HG02623 (cell line): Measurements from ENCODE around the gene SMAD6.
A peak's percentile ranks its signal among the peaks of the same experiment; 100 is the strongest.
"Not testable (repeated sequence)": the region's sequence is repeated elsewhere in the genome, so short reads cannot be mapped to it uniquely, and the experiment has no call there.

Experiments
- ATAC-seq: cut with Tn5 transposase; IDR thresholded peaks from one replicate; pipeline ENCODE4 v1.9.1; 2021; ENCODE audit warnings: moderate library complexity; ENCODE audit not compliant: unreplicated experiment

SMAD6 gene

DNA sequence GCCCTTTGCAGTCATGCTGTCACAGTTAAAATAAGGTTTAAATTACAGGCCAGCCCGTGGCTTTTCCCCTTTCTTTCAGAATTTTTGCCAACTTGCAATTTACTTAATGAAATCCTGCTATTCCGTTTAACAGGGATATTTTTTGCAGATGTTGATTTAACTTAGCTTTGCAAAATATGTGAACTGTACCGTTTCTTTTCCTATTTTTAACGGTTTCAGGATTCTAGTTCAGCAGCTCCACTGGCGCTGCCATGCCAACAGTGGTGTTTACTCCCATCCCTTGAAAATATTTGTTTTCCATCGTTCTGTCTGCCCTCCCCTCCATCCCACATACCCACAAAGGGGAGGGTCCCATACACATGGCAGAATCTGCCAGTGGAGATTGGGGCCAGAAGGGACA, 54.3 kb downstream of the SMAD6 start:
- ATAC-seq: no peak

DNA sequence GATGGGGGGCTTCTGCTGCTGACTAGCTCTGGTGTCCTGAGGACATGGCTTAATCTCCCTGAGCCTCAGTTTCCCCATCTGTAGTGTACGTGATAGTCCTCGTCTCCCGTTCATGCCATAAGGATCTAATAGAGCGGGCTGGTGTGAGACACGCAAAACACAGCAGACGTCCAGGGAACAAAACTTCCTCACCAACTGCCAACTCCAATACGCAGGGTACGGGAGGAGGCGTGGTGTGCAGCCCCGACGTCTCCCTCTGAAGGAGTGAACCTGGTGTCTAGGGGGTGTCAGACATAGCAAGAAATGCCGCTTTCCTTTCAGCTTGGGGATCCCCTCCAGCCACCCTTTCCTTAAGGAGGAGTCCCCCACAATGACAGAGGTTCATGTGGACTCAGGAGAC, 55.0 kb downstream of the SMAD6 start:
- ATAC-seq: no peak

DNA sequence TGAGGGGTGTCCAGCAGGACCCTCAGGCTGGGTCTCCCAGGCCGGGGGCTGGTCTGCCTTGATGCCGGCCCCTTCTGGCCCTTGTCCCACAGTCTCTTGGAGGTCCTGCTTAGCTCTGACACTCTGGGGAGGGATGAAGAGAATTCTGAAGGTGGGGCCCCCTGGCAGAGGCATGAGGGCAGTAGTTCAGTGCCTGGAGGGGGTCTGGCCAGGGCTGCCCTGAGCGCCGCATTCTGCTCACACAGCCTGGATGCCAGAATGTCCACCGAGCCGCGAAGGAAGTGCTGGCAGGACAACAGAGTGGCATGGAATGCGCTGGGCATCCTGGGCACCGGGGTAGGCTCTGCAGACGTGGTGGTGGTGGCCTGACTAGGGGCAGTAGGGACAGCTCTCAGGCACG, 55.5 kb downstream of the SMAD6 start:
- ATAC-seq: no peak

DNA sequence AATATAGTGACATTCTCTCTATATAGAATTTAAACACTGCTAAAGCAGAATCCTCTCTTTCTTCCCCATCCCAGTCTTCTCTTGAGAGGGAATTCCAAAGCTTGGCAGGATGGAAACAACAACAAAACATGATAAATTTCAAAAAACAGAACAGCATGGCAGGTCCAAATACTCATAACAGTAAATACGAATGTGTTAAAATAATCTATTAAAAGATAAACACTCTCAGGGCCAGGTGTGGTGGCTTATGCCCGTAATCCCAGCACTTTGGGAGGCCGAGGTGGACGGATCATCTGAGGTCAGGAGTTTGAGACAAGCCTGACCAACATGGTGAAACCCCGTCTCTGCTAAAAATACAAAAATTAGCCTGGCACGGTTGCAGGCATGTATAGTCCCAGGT, 56.2 kb downstream of the SMAD6 start:
- not testable (repeated sequence) for ATAC-seq

DNA sequence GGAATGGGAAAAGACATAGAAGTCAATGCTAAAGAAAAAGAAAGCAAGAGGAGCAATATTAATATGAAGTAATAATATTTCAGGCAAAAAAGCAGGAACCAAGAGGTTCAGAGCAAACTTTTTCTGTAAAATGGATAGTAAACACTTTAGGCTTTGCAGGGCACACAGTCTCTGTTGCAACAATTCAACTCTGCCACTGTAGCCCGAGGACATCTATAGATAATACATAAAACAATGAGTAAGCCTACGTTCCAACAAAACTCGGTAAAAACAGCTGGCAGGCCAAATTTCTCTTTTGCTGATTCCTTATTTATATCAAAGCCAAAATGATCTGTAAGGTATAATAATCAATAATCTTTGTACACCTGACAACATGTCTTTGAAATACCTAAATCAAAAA, 56.8 kb downstream of the SMAD6 start:
- no peak for ATAC-seq

DNA sequence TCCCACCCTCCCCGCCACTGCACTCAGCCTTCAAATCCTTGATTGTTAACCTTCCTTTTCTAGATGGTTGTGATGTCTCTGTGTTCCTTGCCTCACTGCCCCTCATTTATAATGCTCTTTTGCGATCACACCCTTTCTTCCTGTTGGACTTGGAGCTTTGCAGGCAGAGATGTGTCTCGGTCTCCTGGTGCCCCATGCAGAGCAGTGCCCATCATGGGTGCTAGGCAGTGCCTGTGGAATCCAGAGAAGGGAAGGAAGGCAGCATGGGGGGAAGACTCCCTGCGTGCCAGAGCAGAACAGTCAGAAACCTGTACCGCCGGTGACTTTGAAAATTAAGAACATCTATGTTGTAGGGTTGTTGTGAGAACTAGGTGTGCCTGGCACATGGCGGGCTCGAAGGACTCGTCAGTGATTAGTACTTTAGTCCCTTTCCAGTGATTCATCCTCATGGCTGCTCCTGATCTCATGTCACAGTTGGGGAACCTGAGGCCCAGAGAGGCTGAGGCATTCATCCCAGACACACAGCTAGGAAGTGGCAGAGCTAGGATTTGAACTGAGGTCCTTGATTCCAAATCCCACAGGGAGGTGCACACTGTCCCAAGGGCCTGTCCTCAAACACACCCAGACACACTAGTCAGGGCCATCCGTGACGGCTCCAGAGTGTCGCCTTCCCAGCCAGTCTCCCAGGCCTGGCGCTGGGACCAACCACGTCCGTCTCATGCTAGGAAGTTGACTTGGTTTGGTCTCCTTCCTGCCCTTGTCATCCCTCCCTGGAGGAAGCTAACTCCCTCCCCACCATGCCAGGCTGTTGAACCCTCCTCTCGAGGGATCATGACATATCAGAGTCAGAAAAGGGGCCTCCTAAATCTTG, 58.3 kb downstream of the SMAD6 start:
- no peak for ATAC-seq

DNA sequence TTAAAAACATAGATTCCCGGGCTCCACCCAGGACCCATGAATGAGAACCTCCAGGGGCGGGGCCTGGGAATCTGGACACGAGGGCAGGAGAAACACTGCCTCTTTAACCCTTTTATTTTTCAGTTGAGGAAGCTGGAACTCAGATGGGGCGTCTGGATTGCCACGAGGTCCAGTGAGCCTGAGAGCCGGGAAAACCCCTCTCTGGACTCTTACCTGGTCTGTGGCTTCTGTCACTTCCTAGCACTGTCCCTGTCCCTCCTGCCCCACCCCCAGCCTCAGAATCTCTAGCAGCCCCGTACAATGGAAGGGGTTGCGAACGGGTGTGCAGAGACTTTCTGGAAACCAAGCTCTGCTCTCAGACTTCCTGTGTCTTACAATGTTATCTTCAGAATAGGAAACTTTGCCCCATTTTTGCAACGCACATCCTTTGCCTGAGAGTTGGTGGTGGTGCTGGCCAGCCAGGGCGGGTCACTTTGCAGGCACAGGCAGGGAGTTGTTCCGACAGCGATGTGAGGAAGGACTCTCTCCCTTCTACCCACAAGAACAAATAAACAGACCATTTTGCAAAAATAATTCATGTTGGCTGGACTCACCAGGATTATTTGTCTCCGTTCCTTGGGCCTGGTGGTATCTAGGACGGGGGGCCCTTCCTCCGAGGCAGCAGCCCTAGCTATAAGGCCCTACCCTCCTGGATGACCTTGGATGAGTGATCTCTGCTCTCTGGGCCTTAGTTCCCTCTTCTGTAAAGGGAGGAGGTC, 59.1 kb downstream of the SMAD6 start:
- no peak for ATAC-seq

DNA sequence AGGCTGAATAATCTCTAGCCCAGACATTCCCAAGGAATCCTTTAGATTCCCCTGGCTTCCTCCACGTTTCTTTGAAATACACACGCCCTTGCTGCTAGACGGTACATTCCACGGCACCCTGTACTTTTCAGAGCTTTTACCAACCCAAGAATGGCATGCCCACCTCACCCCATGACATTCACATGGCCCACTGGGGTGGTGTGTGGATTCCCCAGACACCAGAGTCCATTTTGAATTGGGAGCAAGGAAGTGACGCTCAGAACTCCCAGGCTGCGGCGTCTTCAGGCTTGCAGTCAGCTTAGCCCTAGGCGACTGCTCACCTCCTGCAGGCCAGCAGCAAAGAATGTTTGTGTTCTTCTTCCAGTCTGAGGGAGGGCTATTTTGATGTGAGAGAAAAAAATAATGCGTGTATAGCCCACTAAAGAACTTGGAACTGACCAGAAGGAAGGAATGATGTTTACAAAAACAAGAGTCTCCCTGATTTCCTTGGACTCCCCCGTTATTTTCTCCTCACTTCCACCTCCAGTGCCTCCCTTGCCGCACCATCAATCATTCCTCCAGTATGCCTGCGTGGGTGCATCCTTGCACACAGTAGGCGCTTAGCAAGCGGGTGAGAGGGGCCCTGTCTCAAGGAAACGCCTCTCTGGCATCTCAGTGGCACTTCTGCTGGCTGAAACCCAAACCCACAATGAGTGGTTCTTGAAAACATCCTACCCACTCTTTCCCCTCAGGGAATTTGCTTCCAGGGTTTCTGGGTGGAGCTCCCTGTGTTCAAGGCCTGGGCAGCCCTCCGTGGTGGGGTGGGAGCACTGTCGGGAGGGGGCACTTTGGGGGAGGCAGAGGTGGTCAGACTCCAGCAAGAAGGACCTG, 59.9 kb downstream of the SMAD6 start:
- ATAC-seq: no peak

DNA sequence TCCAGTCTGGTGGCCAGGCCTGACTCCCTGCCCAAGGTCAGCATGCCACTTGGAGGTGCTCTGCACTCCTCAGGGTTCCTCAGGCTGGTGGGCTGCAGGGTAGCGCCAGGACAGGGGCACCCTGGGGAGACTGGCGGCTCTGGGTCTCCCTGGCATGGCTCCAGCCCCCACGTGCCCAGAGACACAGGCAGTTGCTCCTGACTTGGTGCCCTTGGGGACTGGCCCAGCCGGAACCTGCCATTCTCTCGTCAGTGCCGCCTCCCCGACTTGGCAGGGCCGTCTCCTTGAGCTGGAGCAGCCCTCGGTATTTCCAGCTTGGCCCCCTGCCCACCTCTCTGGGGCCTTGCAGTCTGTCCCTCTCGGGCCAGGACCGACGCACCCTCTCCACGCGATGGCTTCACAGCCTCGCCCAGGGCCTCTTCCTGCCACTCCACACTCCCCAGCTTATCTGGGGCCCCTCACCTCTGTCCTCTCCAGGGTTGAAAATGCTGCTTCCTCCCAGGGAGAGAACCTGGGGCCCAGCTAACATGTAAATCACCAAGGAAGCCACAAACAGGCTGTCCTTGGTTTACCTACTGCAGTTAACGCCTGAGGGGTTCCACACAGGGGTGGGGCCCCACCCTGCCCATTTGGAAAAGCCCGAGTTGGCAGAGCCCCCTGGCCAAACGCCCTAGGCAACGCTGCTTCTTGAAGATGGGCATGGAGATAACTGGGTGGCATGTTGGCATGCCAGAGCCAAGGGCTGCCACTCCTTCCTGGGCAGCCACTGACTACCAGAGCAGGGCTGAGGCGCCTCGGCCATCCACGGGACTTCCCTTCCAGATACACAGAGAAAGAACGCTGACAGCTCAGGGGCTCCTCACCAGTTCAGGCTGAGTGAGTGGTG, 61.4 kb downstream of the SMAD6 start:
- no peak for ATAC-seq

DNA sequence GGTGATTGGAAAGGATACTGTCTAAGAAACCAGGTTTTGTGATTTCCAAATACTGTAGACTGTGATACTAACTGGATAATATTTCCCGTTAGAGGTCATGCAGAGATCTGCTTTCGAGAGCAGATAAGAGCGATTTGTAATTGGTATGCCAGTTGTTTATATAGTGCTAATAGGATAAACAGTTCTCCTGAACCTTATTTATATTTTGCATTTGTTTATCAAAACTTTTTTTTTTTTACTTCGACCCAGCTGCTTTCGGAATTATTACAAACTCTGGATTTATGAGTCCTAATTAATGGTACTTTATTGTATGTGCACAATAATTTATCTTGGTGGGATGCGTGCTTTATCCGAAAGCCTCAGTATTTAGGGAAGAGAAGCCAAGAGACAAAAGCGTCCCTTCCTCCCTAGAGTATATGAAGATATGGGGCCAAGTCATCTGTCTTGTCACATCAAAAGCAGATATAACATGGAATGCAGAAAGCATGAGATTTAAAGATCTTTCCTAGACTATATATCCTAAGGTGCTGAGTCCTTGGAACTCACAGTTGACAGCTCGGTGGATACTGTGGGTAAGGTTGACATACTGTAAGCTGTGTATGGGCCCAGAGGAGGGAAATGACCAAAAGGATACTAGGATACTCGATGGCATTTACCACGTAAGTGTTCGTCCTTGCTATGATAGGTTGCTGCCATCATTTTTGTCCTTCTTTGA, 62.2 kb downstream of the SMAD6 start:
- no peak for ATAC-seq

DNA sequence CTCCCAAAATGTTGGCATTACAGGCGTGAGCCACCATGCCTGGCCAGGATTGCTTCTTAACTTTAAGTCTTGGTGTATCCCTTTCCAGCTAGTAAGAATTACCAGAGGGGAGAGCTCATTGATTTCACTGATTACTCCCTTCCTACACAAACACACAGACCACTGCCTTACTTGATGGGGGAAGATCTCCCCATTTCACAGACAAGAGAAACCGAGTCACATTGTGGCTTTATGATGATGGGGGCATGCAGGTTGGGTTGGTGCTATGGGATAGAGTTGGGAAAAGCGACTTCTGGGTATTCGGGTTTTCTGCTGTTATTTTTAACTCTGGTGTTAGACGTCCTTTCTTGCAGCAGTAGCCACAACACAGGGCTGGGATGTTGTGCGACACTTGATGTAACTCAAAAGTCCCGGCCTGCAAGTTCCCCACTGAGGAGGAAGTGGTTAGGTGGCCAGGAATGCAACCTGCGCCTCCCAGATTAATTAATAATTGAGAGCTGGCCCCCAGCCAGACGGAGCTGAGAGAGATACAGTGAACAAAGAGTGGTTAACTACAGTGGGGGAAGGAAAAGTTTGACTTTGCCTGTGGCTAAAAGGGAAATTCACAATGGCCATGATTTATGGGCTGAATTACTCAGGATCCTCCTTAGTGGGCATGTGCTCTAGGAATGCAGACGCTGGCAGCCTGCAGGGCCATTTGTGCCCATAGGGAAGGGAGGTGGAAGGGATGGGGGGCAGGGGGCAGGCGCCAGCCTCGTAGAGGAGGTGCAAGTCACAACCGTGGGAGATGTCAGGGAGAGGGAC, 63.6 kb downstream of the SMAD6 start:
- ATAC-seq: peak; percentile 54

DNA sequence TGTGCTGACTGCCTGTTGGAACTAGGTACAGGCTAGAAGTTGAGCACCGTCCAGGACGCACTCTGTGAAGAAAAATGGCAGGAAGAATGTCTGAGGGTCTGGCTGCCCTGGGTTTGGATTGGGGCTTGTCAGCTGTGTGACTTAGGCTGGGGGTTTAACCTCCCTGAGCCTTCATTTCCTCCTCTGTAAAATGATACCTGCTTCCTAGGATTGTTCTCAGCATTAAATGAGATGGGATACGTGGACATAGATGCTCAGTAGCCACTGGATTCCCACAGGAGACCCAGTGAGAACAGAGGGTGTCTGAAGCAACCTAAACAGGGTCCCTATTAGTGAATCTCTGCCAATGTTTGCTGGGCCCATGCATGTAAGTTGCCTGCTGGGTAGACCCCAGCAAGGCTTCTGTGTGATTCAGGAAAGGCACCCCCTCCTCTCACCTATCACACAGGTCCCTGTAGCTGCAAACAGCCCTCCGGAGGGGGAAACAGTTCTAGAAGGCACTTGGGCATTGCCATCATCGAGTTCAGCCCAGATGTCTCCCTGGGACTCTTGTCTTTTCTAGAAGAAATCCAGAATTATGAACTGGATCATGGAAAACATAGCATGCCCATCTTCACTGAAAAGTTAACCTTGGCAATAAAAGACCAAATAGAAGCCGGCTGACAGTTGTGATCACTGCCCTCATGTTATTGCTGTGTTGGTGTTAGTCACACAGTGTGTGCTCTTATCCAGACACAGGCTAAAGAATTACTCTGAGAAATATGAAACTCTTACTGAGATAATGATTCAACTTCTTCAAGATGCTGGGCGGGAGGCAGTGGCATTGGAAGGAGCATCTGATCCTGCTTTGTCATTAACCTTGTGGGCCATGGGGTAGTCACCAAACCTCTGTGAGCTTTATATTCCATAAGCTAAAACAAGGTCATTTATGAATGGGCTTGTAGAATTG, 64.5 kb downstream of the SMAD6 start:
- no peak for ATAC-seq

DNA sequence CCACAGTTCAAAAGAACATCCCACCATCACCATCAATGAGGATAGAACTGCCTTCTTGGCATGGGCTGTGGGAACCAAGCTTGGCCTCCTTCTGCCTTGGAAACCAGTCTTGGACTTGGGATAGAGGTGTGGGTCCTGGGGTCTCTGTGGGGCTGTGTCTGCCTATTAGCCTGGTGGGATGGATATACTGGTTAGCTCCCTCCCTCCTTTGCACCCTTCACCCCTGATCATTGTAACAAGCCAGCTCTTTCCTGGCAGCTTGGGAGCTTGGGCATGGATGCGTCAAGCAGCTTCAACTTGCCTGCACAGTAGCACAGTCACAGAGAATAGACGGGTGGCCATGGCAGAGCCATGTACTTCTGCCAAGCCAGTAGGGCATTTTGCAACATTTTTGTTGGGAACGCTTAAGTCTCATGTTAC, 65.2 kb downstream of the SMAD6 start:
- ATAC-seq: no peak

DNA sequence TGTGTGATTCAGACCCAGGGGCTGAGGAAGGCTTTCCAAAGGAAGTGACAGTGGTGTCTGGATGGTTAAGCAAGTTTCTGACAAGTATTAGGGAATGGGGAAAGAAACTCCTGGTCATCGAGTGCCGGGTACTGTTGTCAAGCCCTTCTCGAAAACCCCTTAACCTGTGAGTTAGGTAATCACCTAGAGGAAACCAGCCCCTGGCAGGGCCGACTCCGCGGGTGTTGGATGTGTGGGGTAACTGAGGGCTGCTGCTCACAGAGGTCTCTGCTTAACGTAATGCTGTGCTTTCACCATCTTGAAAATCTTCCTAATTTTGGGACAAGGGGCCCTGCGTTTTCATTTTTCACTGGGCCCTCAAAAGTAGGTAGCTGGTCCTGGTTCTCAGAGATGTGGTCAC, 67.0 kb downstream of the SMAD6 start:
- no peak for ATAC-seq

DNA sequence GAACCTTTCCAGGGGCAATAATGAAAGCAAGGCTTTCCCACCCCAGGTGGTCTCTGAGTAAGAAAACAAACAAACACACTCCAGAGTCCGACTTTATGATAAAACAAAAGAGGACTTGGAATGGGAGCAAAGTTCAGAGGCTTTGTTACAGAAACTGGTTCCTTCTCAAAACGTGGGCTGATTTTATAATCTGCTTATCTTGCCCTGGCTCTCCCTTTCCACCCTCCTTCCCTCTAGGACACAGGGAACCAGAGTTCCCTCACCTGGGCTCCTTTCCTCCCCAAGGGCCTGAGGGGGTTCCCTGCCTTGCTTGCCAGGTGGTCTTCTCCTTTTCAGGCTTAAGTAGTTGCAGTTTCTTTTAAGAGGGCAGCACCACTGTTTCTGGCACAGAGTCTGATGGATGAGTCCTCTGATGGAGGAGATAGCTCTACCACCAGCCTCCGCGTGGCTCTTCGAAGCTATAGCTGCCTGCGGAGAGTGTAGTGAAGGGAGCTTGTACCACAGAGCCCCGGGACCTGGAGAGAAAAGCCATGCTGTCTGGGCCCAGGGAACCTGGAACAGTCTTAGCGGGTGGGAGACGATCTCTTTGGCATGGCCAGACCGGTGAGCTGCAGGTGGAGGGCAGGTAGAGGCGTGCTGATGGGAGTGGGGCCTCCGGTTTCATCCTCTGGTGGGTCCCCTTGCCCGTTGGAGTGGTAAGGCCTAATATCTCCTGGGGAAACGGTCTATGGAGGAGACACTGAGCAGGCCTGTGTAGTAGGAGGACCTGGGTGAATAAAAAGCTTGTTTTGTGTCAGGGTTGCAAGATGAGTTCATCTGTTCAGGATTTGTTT, 68.7 kb downstream of the SMAD6 start:
- no peak for ATAC-seq

DNA sequence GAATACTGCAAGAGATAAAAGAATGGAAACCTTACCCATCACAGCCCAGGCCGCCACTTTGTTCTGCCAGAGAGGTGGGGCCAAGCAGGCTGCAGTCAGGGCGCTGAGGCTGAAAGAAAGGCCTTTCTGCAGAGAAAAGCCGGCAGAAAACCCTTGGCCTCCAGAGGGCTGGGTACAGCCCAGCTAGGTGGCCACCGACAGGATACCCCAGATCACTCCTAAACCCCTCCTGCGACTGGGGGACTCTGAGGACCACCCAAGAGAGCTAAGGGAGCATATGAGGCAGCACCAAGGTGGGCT, 69.3 kb downstream of the SMAD6 start:
- no peak for ATAC-seq

DNA sequence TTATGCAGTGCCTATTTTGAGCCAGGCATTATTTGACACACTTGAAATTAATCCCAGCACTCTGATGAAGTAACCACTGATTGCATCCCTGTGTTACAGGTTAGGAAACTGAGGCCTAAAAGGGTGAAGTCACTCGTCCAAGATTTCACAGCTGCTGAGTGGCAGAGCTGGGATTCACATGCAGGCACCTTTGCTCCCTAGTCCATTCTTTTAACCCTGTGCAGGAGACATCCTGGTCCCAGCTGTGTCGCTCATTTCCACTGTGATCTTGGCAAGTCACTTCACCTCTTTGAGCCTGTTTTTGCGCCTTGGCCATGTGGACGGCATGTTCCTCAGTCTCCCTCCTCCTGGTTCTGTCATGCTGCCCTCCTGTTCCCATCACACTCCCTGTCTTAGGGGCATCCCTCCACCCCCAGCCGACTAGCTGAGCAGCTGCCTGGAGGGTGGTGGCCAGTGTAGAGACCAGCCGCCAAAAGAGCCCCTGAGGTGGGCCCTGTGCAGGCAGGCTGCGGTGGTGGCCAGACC, 70.6 kb downstream of the SMAD6 start:
- no peak for ATAC-seq
